H1 (cell line): ENCODE results near the gene CELF2. TPM values are rescaled to one million over a fixed set of nuclear protein-coding genes. Genes with fewer than 3 reads are reported as not detected.

Experiments used
- CTCF ChIA-PET: fragments of 300-600 bp; sonication (Branson Sonifier 250); formaldehyde crosslinking; loops from one replicate; lab custom pipeline; 2021; ENCODE audit not compliant: partially characterized antibody; lab: Charles Lee
- POLR2A ChIA-PET: fragments of 300-600 bp; sonication (Branson Sonifier 250); formaldehyde crosslinking; loops from one replicate; lab custom pipeline; 2021; ENCODE audit warnings: inconsistent platforms; ENCODE audit not compliant: partially characterized antibody; lab: Charles Lee
- DNase-seq, 2 experiments: peaks; one replicate each; pipeline versions ENCODE4 v3.0.0 to v3.0.0-alpha.2; 2010 to 2022; ENCODE audit warnings: low spot score in 2 of 2, low read depth in 1 of 2, mixed read lengths in 1 of 2
- FAIRE-seq: peaks from 2 replicates; lab custom pipeline; 2011; peaks lifted over from hg19 to GRCh38; lab: Jason Lieb, UNC
- H2AFZ ChIP-seq: 2 replicates; pipeline ENCODE4 v1.8.1; 2012; ENCODE audit warnings: low read length, inconsistent platforms
- H2AK5ac ChIP-seq: 2 replicates; pipeline ENCODE4 v1.6.1; 2013; ENCODE audit warnings: low read depth, low read length
- H2BK120ac ChIP-seq: replicated peaks from 2 replicates; pipeline ENCODE3; 2013; ENCODE audit warnings: low read depth, low read length, inconsistent platforms
- H2BK12ac ChIP-seq: 2 replicates; pipeline ENCODE4 v1.6.1; 2013; ENCODE audit warnings: low read depth, low read length
- H2BK15ac ChIP-seq: 2 replicates; pipeline ENCODE4 v1.6.1; 2013; ENCODE audit warnings: low read length
- H2BK20ac ChIP-seq: 2 replicates; pipeline ENCODE4 v1.6.1; 2013; ENCODE audit warnings: low read length
- H2BK5ac ChIP-seq: 2 replicates; pipeline ENCODE4 v1.6.1; 2013; ENCODE audit warnings: low read depth, low read length
- H3K14ac ChIP-seq: 2 replicates; pipeline ENCODE4 v1.6.1; 2013; ENCODE audit warnings: inconsistent platforms; ENCODE audit not compliant: insufficient read length
- H3K18ac ChIP-seq: 2 replicates; pipeline ENCODE4 v1.6.1; 2013; ENCODE audit warnings: low read length; ENCODE audit errors: extremely low read depth
- H3K23ac ChIP-seq: 2 replicates; pipeline ENCODE4 v1.6.1; 2013; ENCODE audit warnings: inconsistent platforms; ENCODE audit not compliant: insufficient read length
- H3K23me2 ChIP-seq: 2 replicates; pipeline ENCODE4 v1.6.1; 2013; ENCODE audit warnings: low read depth, low read length
- H3K27ac ChIP-seq: 2 replicates; pipeline ENCODE4 v1.6.1; 2011; ENCODE audit warnings: low read depth, low read length, inconsistent platforms
- H3K27me3 ChIP-seq, 4 experiments: replicated peaks in 1 of 4; 1 replicate in 1 of 4; 2 replicates in 3 of 4; pipeline versions ENCODE4 v1.6.1 to v1.8.1; 2011 to 2013; ENCODE audit warnings: low read length in 3 of 4, mild to moderate bottlenecking in 3 of 4, inconsistent platforms in 2 of 4, mixed read lengths in 2 of 4, moderate library complexity in 1 of 4; ENCODE audit not compliant: control insufficient read depth in 3 of 4, insufficient read depth in 3 of 4; ENCODE audit errors: extremely low read depth in 1 of 4
- H3K36me3 ChIP-seq, 4 experiments: 2 replicates each; pipeline versions ENCODE4 v1.6.1 to v1.8.1; 2011 to 2013; ENCODE audit warnings: mild to moderate bottlenecking in 4 of 4, low read length in 3 of 4, moderate library complexity in 2 of 4, control low read depth in 1 of 4, inconsistent platforms in 1 of 4; ENCODE audit not compliant: insufficient read depth in 4 of 4, control insufficient read depth in 2 of 4
- H3K4ac ChIP-seq: replicated peaks from 2 replicates; pipeline ENCODE3; 2013; ENCODE audit warnings: low read length, low read depth, mixed read lengths, inconsistent platforms; ENCODE audit not compliant: insufficient read length
- H3K4me1 ChIP-seq, 4 experiments: replicated peaks in 1 of 4; 1 replicate in 1 of 4; 2 replicates in 3 of 4; pipeline versions ENCODE4 v1.6.1 to v1.8.1; 2011 to 2013; ENCODE audit warnings: low read length in 3 of 4, inconsistent platforms in 2 of 4, mixed read lengths in 1 of 4; ENCODE audit not compliant: insufficient read depth in 4 of 4, control insufficient read depth in 3 of 4
- H3K4me2 ChIP-seq, 2 experiments: 2 replicates each; pipeline versions ENCODE4 v1.6.1 to v1.8.1; 2011 to 2013; ENCODE audit warnings: low read depth in 2 of 2, low read length in 2 of 2, control low read depth in 1 of 2, inconsistent platforms in 1 of 2, mild to moderate bottlenecking in 1 of 2; ENCODE audit not compliant: insufficient read depth in 1 of 2
- H3K4me3 ChIP-seq, 4 experiments: fragments of 200-600, 300-600 bp in 1 of 4; sonication (generic), shearing (Covaris generic), sonication (Bioruptor Twin) in 1 of 4; 2 replicates each; pipeline versions ENCODE4 v1.5.1 to v1.8.1; 2011 to 2016; ENCODE audit warnings: low read length in 4 of 4, low read depth in 3 of 4, control low read depth in 2 of 4, inconsistent platforms in 2 of 4, mild to moderate bottlenecking in 2 of 4, mixed read lengths in 1 of 4, moderate library complexity in 1 of 4; ENCODE audit not compliant: insufficient read depth in 2 of 4; ENCODE audit errors: extremely low read depth in 1 of 4
- H3K56ac ChIP-seq: replicated peaks from 2 replicates; pipeline ENCODE3; 2013; ENCODE audit warnings: low read depth, mild to moderate bottlenecking, mixed read lengths, low read length, inconsistent platforms; ENCODE audit not compliant: insufficient read length
- H3K79me1 ChIP-seq: 2 replicates; pipeline ENCODE4 v1.6.1; 2013; ENCODE audit warnings: low read depth, low read length, control low read depth
- H3K79me2 ChIP-seq, 2 experiments: 2 replicates each; pipeline versions ENCODE4 v1.6.1 to v1.8.1; 2012 to 2013; ENCODE audit warnings: low read length in 2 of 2, mild to moderate bottlenecking in 2 of 2, inconsistent platforms in 1 of 2; ENCODE audit not compliant: insufficient read depth in 2 of 2, control insufficient read depth in 1 of 2
- H3K9ac ChIP-seq, 4 experiments: replicated peaks in 1 of 4; 1 replicate in 1 of 4; 2 replicates in 3 of 4; pipeline versions ENCODE4 v1.6.1 to v1.8.1; 2011 to 2013; ENCODE audit warnings: low read depth in 3 of 4, low read length in 3 of 4, control low read depth in 2 of 4, mild to moderate bottlenecking in 2 of 4, moderate library complexity in 2 of 4, inconsistent platforms in 1 of 4; ENCODE audit errors: extremely low read depth in 1 of 4
- H3K9me3 ChIP-seq, 2 experiments: 2 replicates each; pipeline versions ENCODE4 v1.6.1 to v1.8.1; 2012 to 2013; ENCODE audit warnings: mild to moderate bottlenecking in 2 of 2, moderate library complexity in 2 of 2, control low read depth in 1 of 2, inconsistent platforms in 1 of 2, low read depth in 1 of 2, low read length in 1 of 2, mixed read lengths in 1 of 2; ENCODE audit not compliant: insufficient read depth in 2 of 2
- H4K20me1 ChIP-seq, 2 experiments: replicated peaks in 1 of 2; 2 replicates each; pipeline versions ENCODE3 to v1.8.1; 2011 to 2013; ENCODE audit warnings: inconsistent platforms in 2 of 2, low read length in 2 of 2, mild to moderate bottlenecking in 1 of 2; ENCODE audit not compliant: insufficient read depth in 2 of 2, control insufficient read depth in 1 of 2
- H4K5ac ChIP-seq: 2 replicates; pipeline ENCODE4 v1.6.1; 2013; ENCODE audit warnings: low read length, low read depth, mixed read lengths, inconsistent platforms; ENCODE audit not compliant: insufficient read length
- H4K8ac ChIP-seq: 2 replicates; pipeline ENCODE4 v1.8.0; 2013; ENCODE audit warnings: mild to moderate bottlenecking, moderate library complexity, low read length, inconsistent platforms; ENCODE audit not compliant: insufficient read depth; ENCODE audit errors: extremely low read depth
- H4K91ac ChIP-seq: replicated peaks from 2 replicates; pipeline ENCODE3; 2013; ENCODE audit warnings: low read length, mixed read lengths, inconsistent platforms; ENCODE audit not compliant: insufficient read length
- GABPA ChIP-seq: IDR thresholded peaks from 2 replicates; pipeline ENCODE4 v1.6.1; 2011; ENCODE audit warnings: mild to moderate bottlenecking, low read length, moderate library complexity, borderline replicate concordance; ENCODE audit not compliant: insufficient read depth
- KDM5A ChIP-seq: fragments of 200-600 bp; IDR thresholded peaks from 2 replicates; pipeline ENCODE4 v1.7.1; 2012; ENCODE audit warnings: mild to moderate bottlenecking, low read length, inconsistent platforms, mixed read lengths
- RFX5 ChIP-seq: IDR thresholded peaks from 2 replicates; pipeline ENCODE4 v1.6.1; 2011; ENCODE audit warnings: low read depth, low read length, improper control_type of control experiment, borderline replicate concordance
- RXRA ChIP-seq: IDR thresholded peaks from 2 replicates; pipeline ENCODE4 v1.6.1; 2011; ENCODE audit warnings: low read depth, mild to moderate bottlenecking, low read length, moderate library complexity; ENCODE audit not compliant: insufficient read depth
- SP2 ChIP-seq: IDR thresholded peaks from 2 replicates; pipeline ENCODE4 v1.6.1; 2012; ENCODE audit warnings: mild to moderate bottlenecking, low read length, inconsistent platforms
- SRF ChIP-seq: IDR thresholded peaks from 2 replicates; pipeline ENCODE4 v1.6.1; 2011; ENCODE audit warnings: mild to moderate bottlenecking, low read depth, low read length, moderate library complexity
- polyA plus RNA-seq, 7 experiments: library from polyadenylated mRNA; depleted of rRNA in 3 of 7; stranded (reverse) in 5 of 7; unstranded in 2 of 7; fragments of >200 nt in 5 of 7; fragments of 200-250 nt in 2 of 7; gene quantifications; 1 replicate in 5 of 7; 2 replicates in 1 of 7; 4 replicates in 1 of 7; pipeline versions ENCODE4 v1.2.1 to v1.2.3, GENCODE V29; 2011 to 2013; ENCODE audit warnings: missing spikeins in 2 of 7, mixed read lengths in 2 of 7
- total RNA-seq: library from RNA; stranded (reverse); fragmentation: NEBNext Ultra II Directional; extraction: Animal tissue kit (Norgen Biotek cat#: 25700); gene quantifications from 2 replicates; pipeline ENCODE4 v1.2.1, GENCODE V29; 2021

The CELF2 gene
- total and polyA plus RNA-seq, 2 of the 8 experiments (the other 6 are each of a cell fraction or from before 2014, with no cell fraction given) = 18.3 to 22.7 TPM

DNA sequence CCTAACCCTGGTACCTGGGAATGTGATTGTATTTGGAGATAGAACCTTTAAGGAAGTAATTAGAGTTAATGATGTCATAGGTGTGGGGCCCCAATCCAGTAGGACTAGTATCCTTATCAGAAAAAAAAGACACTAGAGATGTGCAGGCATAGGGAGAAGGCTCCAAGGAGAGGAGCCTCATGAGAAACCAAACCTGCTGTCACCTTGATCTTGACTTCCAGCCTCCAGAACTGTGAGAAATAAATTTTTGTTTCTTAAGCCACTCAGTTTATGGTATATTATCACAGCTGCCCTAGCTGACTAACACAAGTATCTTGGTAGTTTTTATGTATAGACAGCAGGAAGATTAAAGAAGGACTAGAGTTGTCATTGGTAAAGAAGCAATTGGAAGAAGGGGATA lies 23.9 kb upstream of the CELF2 start:
- CTCF ChIA-PET = no interaction called here
- H3K79me2 ChIP-seq = no peaks in the 10 kb centered on the region
- no peak for FAIRE-seq

More for the DNA sequence above, 23.9 kb upstream of the CELF2 start:
- no peak overlapping the region for H3K4me3 ChIP-seq
- 0 out of 4 replicates have a peak, but pooled peaks cover 2 to 3% of the 10 kb centered on the region in 2 experiments for H3K9me3 ChIP-seq
- no peak overlapping the region for H4K8ac ChIP-seq
- no peak overlapping the region for H2BK12ac ChIP-seq
- POLR2A ChIA-PET = no interaction called here
- H3K4me1 ChIP-seq = no peaks in the 10 kb centered on the region
- no peak overlapping the region for H4K91ac ChIP-seq
- H4K20me1 ChIP-seq = no peaks in the 10 kb centered on the region
- H2BK120ac ChIP-seq = no peak overlapping the region
- no peak overlapping the region for H2BK20ac ChIP-seq
- TF ChIP-seq RFX5 (no peak), SRF (no peak), RXRA (no peak), GABPA (no peak), KDM5A (no peak), SP2 (no peak)
- no peak overlapping the region for H2AK5ac ChIP-seq
- no peak overlapping the region for H4K5ac ChIP-seq
- no peaks in the 10 kb centered on the region for H3K79me1 ChIP-seq
- H3K9ac ChIP-seq = no peak overlapping the region
- H2BK5ac ChIP-seq = no peak overlapping the region
- H3K4me2 ChIP-seq = no peak overlapping the region
- H3K23ac ChIP-seq = no peak overlapping the region
- no peak for DNase-seq
- H3K27ac ChIP-seq = no peak overlapping the region
- H3K36me3 ChIP-seq = no peaks in the 10 kb centered on the region
- H3K56ac ChIP-seq = no peak overlapping the region
- no peaks in the 10 kb centered on the region for H3K27me3 ChIP-seq
- no peak overlapping the region for H3K4ac ChIP-seq
- no peak overlapping the region for H2BK15ac ChIP-seq
- H3K23me2 ChIP-seq = no peaks in the 10 kb centered on the region
- no peak overlapping the region for H3K14ac ChIP-seq
- no peak overlapping the region for H3K18ac ChIP-seq
- H2AFZ ChIP-seq = no peak overlapping the region
